Liver (tissue), 9 donors: ENCODE data around the gene PDE1C. TPM values are rescaled to one million over a fixed set of nuclear protein-coding genes. Genes with fewer than 3 reads are reported as not detected.

ENCODE experiments used
- DNase-seq: peaks from one replicate; pipeline ENCODE4 v3.0.0-alpha.2; 2017; ENCODE audit warnings: low spot score
- H3K27ac ChIP-seq, 2 donors: one replicate each; pipeline ENCODE4 v1.7.0; 2013; ENCODE audit warnings: inconsistent platforms in 2 of 2, low read length in 2 of 2, control low read depth in 1 of 2, low read depth in 1 of 2, mild to moderate bottlenecking in 1 of 2
- H3K27me3 ChIP-seq, 4 donors: one replicate each; pipeline versions ENCODE4 v1.6.1 to v1.7.0; 2013; ENCODE audit warnings: low read length in 3 of 4, inconsistent platforms in 1 of 4, mild to moderate bottlenecking in 1 of 4, moderate library complexity in 1 of 4; ENCODE audit not compliant: control insufficient read depth in 4 of 4, insufficient read depth in 4 of 4
- H3K36me3 ChIP-seq, 4 donors: one replicate each; pipeline versions ENCODE4 v1.6.1 to v1.7.0; 2013; ENCODE audit warnings: low read length in 3 of 4, mild to moderate bottlenecking in 3 of 4, low read depth in 1 of 4, moderate library complexity in 1 of 4; ENCODE audit not compliant: control insufficient read depth in 4 of 4, insufficient read depth in 3 of 4
- H3K4me1 ChIP-seq, 4 donors: one replicate each; pipeline versions ENCODE4 v1.6.1 to v1.7.0; 2013; ENCODE audit warnings: low read length in 3 of 4, mild to moderate bottlenecking in 3 of 4, moderate library complexity in 1 of 4; ENCODE audit not compliant: control insufficient read depth in 4 of 4, insufficient read depth in 4 of 4
- H3K4me3 ChIP-seq, 3 donors: one replicate each; pipeline versions ENCODE4 v1.6.1 to v1.7.0; 2013; ENCODE audit warnings: low read length in 3 of 3, control low read depth in 1 of 3, low read depth in 1 of 3, mild to moderate bottlenecking in 1 of 3
- H3K9ac ChIP-seq, 2 donors: one replicate each; pipeline ENCODE4 v1.7.0; 2013; ENCODE audit warnings: low read length in 2 of 2, mild to moderate bottlenecking in 2 of 2, moderate library complexity in 2 of 2, control low read depth in 1 of 2, low read depth in 1 of 2
- H3K9me3 ChIP-seq, 4 donors: one replicate each; pipeline versions ENCODE4 v1.6.1 to v1.7.0; 2013; ENCODE audit warnings: low read length in 3 of 4; ENCODE audit not compliant: control insufficient read depth in 4 of 4
- ATF3 ChIP-seq: IDR thresholded peaks from 2 replicates; pipeline ENCODE4 v1.6.1; 2016; ENCODE audit warnings: antibody characterized with exemption
- CTCF ChIP-seq: fragments of 150-350 bp; IDR thresholded peaks from 2 replicates; pipeline ENCODE4 v1.5.1; 2017; ENCODE audit warnings: improper control_type of control experiment, low read depth, low read length; ENCODE audit not compliant: missing input control
- EGR1 ChIP-seq, 2 donors: IDR thresholded peaks; 2 replicates each; pipeline ENCODE4 v1.6.1; 2016 to 2018; ENCODE audit warnings: antibody characterized with exemption in 2 of 2, low read depth in 2 of 2
- FOXA1 ChIP-seq: IDR thresholded peaks from 2 replicates; pipeline ENCODE4 v1.6.1; 2016; ENCODE audit warnings: antibody characterized with exemption
- FOXA2 ChIP-seq: IDR thresholded peaks from 2 replicates; pipeline ENCODE4 v1.6.1; 2016; ENCODE audit warnings: antibody characterized with exemption
- GABPA ChIP-seq, 2 donors: IDR thresholded peaks in 1 of 2; conservative IDR thresholded peaks in 1 of 2; 2 replicates each; pipeline ENCODE4 v1.6.1; 2016; ENCODE audit warnings: antibody characterized with exemption in 2 of 2, mild to moderate bottlenecking in 1 of 2, moderate library complexity in 1 of 2
- HNF4A ChIP-seq, 2 donors: conservative IDR thresholded peaks; 2 replicates each; pipeline ENCODE4 v1.6.1; 2016; ENCODE audit warnings: antibody characterized with exemption in 2 of 2, mild to moderate bottlenecking in 2 of 2
- JUND ChIP-seq, 2 donors: IDR thresholded peaks; 2 replicates each; pipeline ENCODE4 v1.6.1; 2016; ENCODE audit warnings: antibody characterized with exemption in 2 of 2
- NR2F2 ChIP-seq: IDR thresholded peaks from 2 replicates; pipeline ENCODE4 v1.6.1; 2016; ENCODE audit warnings: antibody characterized with exemption
- RAD21 ChIP-seq, 2 donors: IDR thresholded peaks; 2 replicates each; pipeline ENCODE4 v1.6.1; 2016; ENCODE audit warnings: antibody characterized with exemption in 2 of 2, mild to moderate bottlenecking in 2 of 2
- REST ChIP-seq: IDR thresholded peaks from 2 replicates; pipeline ENCODE4 v1.6.1; 2016; ENCODE audit warnings: antibody characterized with exemption, mild to moderate bottlenecking
- RXRA ChIP-seq, 2 donors: IDR thresholded peaks; 2 replicates each; pipeline ENCODE4 v1.6.1; 2017 to 2018; ENCODE audit warnings: antibody characterized with exemption in 2 of 2, mild to moderate bottlenecking in 1 of 2
- SP1 ChIP-seq: IDR thresholded peaks from 2 replicates; pipeline ENCODE4 v1.6.1; 2018; ENCODE audit warnings: antibody characterized with exemption, mild to moderate bottlenecking
- YY1 ChIP-seq: IDR thresholded peaks from 2 replicates; pipeline ENCODE4 v1.6.1; 2016; ENCODE audit warnings: antibody characterized with exemption, mild to moderate bottlenecking
- ZBTB33 ChIP-seq: IDR thresholded peaks from 2 replicates; pipeline ENCODE4 v1.6.1; 2016; ENCODE audit warnings: antibody characterized with exemption
- WGBS: extraction: QIAGEN DNeasy Blood & Tissue Kit; methylation state at CpG from one replicate; pipeline ENCODE4 v1.1.7; 2013; 5-methylcytosine and 5-hydroxymethylcytosine counted together
- polyA plus RNA-seq, 2 donors: library from polyadenylated mRNA; stranded (reverse) in 1 of 2; unstranded in 1 of 2; fragments of 200-250 nt in 1 of 2; fragments of >200 nt in 1 of 2; fragmentation: Nextera tagmentation in 1 of 2; extraction: Ambion mirVana in 1 of 2; gene quantifications; one replicate each; pipeline versions ENCODE4 v1.2.1 to v1.2.3, GENCODE V29; 2013 to 2015
- total RNA-seq, 2 donors: library from RNA; depleted of rRNA; stranded (reverse); fragments of >200 nt; gene quantifications; one replicate each; pipeline ENCODE4 v1.2.3, GENCODE V29; 2014
- donor health status: healthy.
- donor health status: healthy.
- donor health status: healthy.
- donor health status: healthy.
- donor health status: healthy.

PDE1C gene
- total and polyA plus RNA-seq, 4 donors, result 0.05 to 0.92 (median 0.47) TPM; not detected in 1

GRCh38 chr7:31982962-31983361, 87.2 kb downstream of the PDE1C start:
- Histone ChIP-seq H3K4me3 (no peak overlapping the region), H3K36me3 (no peaks in the 10 kb centered on the region), H3K27ac (no peak overlapping the region), H3K27me3 (peaks cover 0 to 3% (median 0%) of the 10 kb centered on the region in 4 donors), H3K4me1 (no peaks in the 10 kb centered on the region), H3K9me3 (peaks cover 0 to 3% (median 0%) of the 10 kb centered on the region in 4 donors), H3K9ac (no peak overlapping the region)
- DNase-seq, result no peak
- 52% methylated on average over 1 of the region's 1 CpG for WGBS
- TF ChIP-seq NR2F2 (no peak), FOXA1 (no peak), REST (no peak), CTCF (no peak), JUND (IDR thresholded peaks at IDR 0.05) (no peak), FOXA2 (no peak), YY1 (no peak), RAD21 (IDR thresholded peaks at IDR 0.05) (no peak)

- Histone ChIP-seq H3K36me3 (no peaks in the 10 kb centered on the region), H3K4me1 (no peaks in the 10 kb centered on the region), H3K4me3 (no peak overlapping the region), H3K9me3 (peaks cover 0 to 3% (median 0%) of the 10 kb centered on the region in 4 donors), H3K27ac (no peak overlapping the region), H3K9ac (no peak overlapping the region), H3K27me3 (peaks cover 0 to 3% (median 0%) of the 10 kb centered on the region in 4 donors)
- no peak for TF ChIP-seq REST
- TF ChIP-seq ZBTB33, result no peak
- TF ChIP-seq RXRA (IDR thresholded peaks at IDR 0.05), result no peak
- no peak for TF ChIP-seq ATF3
- TF ChIP-seq GABPA (IDR thresholded peaks at IDR 0.05 in 1 of 2, conservative IDR thresholded peaks at IDR 0.05 in 1 of 2), result no peak
- TF ChIP-seq EGR1 (IDR thresholded peaks at IDR 0.05; ENCODE audit: low read depth in 2 of 2), result no peak
- no peak for TF ChIP-seq HNF4A (conservative IDR thresholded peaks at IDR 0.05)
- no peak for TF ChIP-seq SP1
- WGBS, result 66% methylated on average over 6 of the region's 6 CpGs
- DNase-seq, result no peak
Observed at GRCh38 chr7:31981874-31982390, 88.3 kb downstream of the PDE1C start.
